ENCODE measurements around the gene SEPTIN6.
A peak's percentile ranks its signal among the peaks of the same experiment; 100 is the strongest.

Gene SEPTIN6

GRCh38 chrX:119659522-119659921 lies 33.4 kb downstream of the SEPTIN6 start:
- no peaks in the 10 kb centered on the region for H3K27me3 ChIP-seq (replicated peaks; ENCODE audit: control insufficient read depth, insufficient read depth, low read length, poor library complexity, severe bottlenecking)
- no peak overlapping the region for H3K4me3 ChIP-seq (ENCODE audit: insufficient read depth, low read depth, low read length, poor library complexity, severe bottlenecking)
- peaks cover 21% of the 10 kb centered on the region for H3K36me3 ChIP-seq (ENCODE audit: control insufficient read depth, insufficient read depth, low read length)
- DNase-seq, result no peak
- peaks cover 9% of the 10 kb centered on the region for H3K4me1 ChIP-seq (ENCODE audit: control insufficient read depth, insufficient read depth, low read length, poor library complexity, severe bottlenecking)
- H3K9me3 ChIP-seq (ENCODE audit: control insufficient read depth, low read length), result no peaks in the 10 kb centered on the region
- no peak overlapping the region for H3K27ac ChIP-seq (ENCODE audit: insufficient read depth, low read length, poor library complexity, severe bottlenecking)

GRCh38 chrX:119655125-119655524 lies 37.8 kb downstream of the SEPTIN6 start:
- Histone ChIP-seq H3K4me1 (ENCODE audit: control insufficient read depth, insufficient read depth, low read length, poor library complexity, severe bottlenecking) (peaks cover 11% of the 10 kb centered on the region), H3K9me3 (ENCODE audit: control insufficient read depth, low read length) (no peaks in the 10 kb centered on the region), H3K4me3 (ENCODE audit: insufficient read depth, low read depth, low read length, poor library complexity, severe bottlenecking) (no peak overlapping the region), H3K27ac (ENCODE audit: insufficient read depth, low read length, poor library complexity, severe bottlenecking) (peak overlapping the region; percentile 42), H3K27me3 (replicated peaks; ENCODE audit: control insufficient read depth, insufficient read depth, low read length, poor library complexity, severe bottlenecking) (no peaks in the 10 kb centered on the region), H3K36me3 (ENCODE audit: control insufficient read depth, insufficient read depth, low read length) (peaks cover 33% of the 10 kb centered on the region)
- DNase-seq, result peak; percentile 44 to 73 (median 52)

- DNase-seq, result peak; percentile 21 to 55 (median 30)
- Histone ChIP-seq H3K27ac (ENCODE audit: insufficient read depth, low read length, poor library complexity, severe bottlenecking) (peak overlapping the region; percentile 35), H3K36me3 (ENCODE audit: control insufficient read depth, insufficient read depth, low read length) (peaks cover 37% of the 10 kb centered on the region), H3K9me3 (ENCODE audit: control insufficient read depth, low read length) (no peaks in the 10 kb centered on the region), H3K4me3 (ENCODE audit: insufficient read depth, low read depth, low read length, poor library complexity, severe bottlenecking) (no peak overlapping the region), H3K27me3 (replicated peaks; ENCODE audit: control insufficient read depth, insufficient read depth, low read length, poor library complexity, severe bottlenecking) (no peaks in the 10 kb centered on the region), H3K4me1 (ENCODE audit: control insufficient read depth, insufficient read depth, low read length, poor library complexity, severe bottlenecking) (peaks cover 13% of the 10 kb centered on the region)
Measured at GRCh38 chrX:119654112-119654531, 38.8 kb downstream of the SEPTIN6 start.

GRCh38 chrX:119648421-119648775 lies 44.6 kb downstream of the SEPTIN6 start:
- H3K4me1 ChIP-seq (ENCODE audit: control insufficient read depth, insufficient read depth, low read length, poor library complexity, severe bottlenecking), result peaks cover 21% of the 10 kb centered on the region
- no peaks in the 10 kb centered on the region for H3K9me3 ChIP-seq (ENCODE audit: control insufficient read depth, low read length)
- no peak for DNase-seq
- peak overlapping the region; percentile 60 for H3K27ac ChIP-seq (ENCODE audit: insufficient read depth, low read length, poor library complexity, severe bottlenecking)
- H3K27me3 ChIP-seq (replicated peaks; ENCODE audit: control insufficient read depth, insufficient read depth, low read length, poor library complexity, severe bottlenecking), result no peaks in the 10 kb centered on the region
- H3K4me3 ChIP-seq (ENCODE audit: insufficient read depth, low read depth, low read length, poor library complexity, severe bottlenecking), result no peak overlapping the region
- H3K36me3 ChIP-seq (ENCODE audit: control insufficient read depth, insufficient read depth, low read length), result peaks cover 46% of the 10 kb centered on the region

GRCh38 chrX:119647552-119648420 lies 45.2 kb downstream of the SEPTIN6 start:
- no peak overlapping the region for H3K4me3 ChIP-seq (ENCODE audit: insufficient read depth, low read depth, low read length, poor library complexity, severe bottlenecking)
- H3K9me3 ChIP-seq (ENCODE audit: control insufficient read depth, low read length), result no peaks in the 10 kb centered on the region
- H3K27ac ChIP-seq (ENCODE audit: insufficient read depth, low read length, poor library complexity, severe bottlenecking), result peak overlapping the region; percentile 60
- DNase-seq, result peak; percentile 34 to 65 (median 41)
- H3K36me3 ChIP-seq (ENCODE audit: control insufficient read depth, insufficient read depth, low read length), result peaks cover 49% of the 10 kb centered on the region
- no peaks in the 10 kb centered on the region for H3K27me3 ChIP-seq (replicated peaks; ENCODE audit: control insufficient read depth, insufficient read depth, low read length, poor library complexity, severe bottlenecking)
- H3K4me1 ChIP-seq (ENCODE audit: control insufficient read depth, insufficient read depth, low read length, poor library complexity, severe bottlenecking), result peaks cover 21% of the 10 kb centered on the region

- Histone ChIP-seq H3K27ac (ENCODE audit: insufficient read depth, low read length, poor library complexity, severe bottlenecking) (peak overlapping the region; percentile 60), H3K9me3 (ENCODE audit: control insufficient read depth, low read length) (no peaks in the 10 kb centered on the region), H3K27me3 (replicated peaks; ENCODE audit: control insufficient read depth, insufficient read depth, low read length, poor library complexity, severe bottlenecking) (no peaks in the 10 kb centered on the region), H3K36me3 (ENCODE audit: control insufficient read depth, insufficient read depth, low read length) (peaks cover 46% of the 10 kb centered on the region), H3K4me3 (ENCODE audit: insufficient read depth, low read depth, low read length, poor library complexity, severe bottlenecking) (no peak overlapping the region), H3K4me1 (ENCODE audit: control insufficient read depth, insufficient read depth, low read length, poor library complexity, severe bottlenecking) (peaks cover 21% of the 10 kb centered on the region)
- DNase-seq, result no peak
Measured at GRCh38 chrX:119647089-119647488, 45.9 kb downstream of the SEPTIN6 start.

GRCh38 chrX:119646515-119646914 lies 46.5 kb downstream of the SEPTIN6 start:
- Histone ChIP-seq H3K27ac (ENCODE audit: insufficient read depth, low read length, poor library complexity, severe bottlenecking) (peak overlapping the region; percentile 37), H3K36me3 (ENCODE audit: control insufficient read depth, insufficient read depth, low read length) (peaks cover 47% of the 10 kb centered on the region)

GRCh38 chrX:119643696-119644095 lies 49.3 kb downstream of the SEPTIN6 start:
- Histone ChIP-seq H3K36me3 (ENCODE audit: control insufficient read depth, insufficient read depth, low read length) (peaks cover 42% of the 10 kb centered on the region), H3K27ac (ENCODE audit: insufficient read depth, low read length, poor library complexity, severe bottlenecking) (no peak overlapping the region), H3K9me3 (ENCODE audit: control insufficient read depth, low read length) (no peaks in the 10 kb centered on the region), H3K4me1 (ENCODE audit: control insufficient read depth, insufficient read depth, low read length, poor library complexity, severe bottlenecking) (peaks cover 15% of the 10 kb centered on the region), H3K4me3 (ENCODE audit: insufficient read depth, low read depth, low read length, poor library complexity, severe bottlenecking) (no peak overlapping the region), H3K27me3 (replicated peaks; ENCODE audit: control insufficient read depth, insufficient read depth, low read length, poor library complexity, severe bottlenecking) (no peaks in the 10 kb centered on the region)
- no peak for DNase-seq

More at GRCh38 chrX:119646515-119646914, 46.5 kb downstream of the SEPTIN6 start:
- H3K4me1 ChIP-seq (ENCODE audit: control insufficient read depth, insufficient read depth, low read length, poor library complexity, severe bottlenecking), result peaks cover 21% of the 10 kb centered on the region
- H3K9me3 ChIP-seq (ENCODE audit: control insufficient read depth, low read length), result no peaks in the 10 kb centered on the region
- DNase-seq, result no peak
- no peak overlapping the region for H3K4me3 ChIP-seq (ENCODE audit: insufficient read depth, low read depth, low read length, poor library complexity, severe bottlenecking)
- H3K27me3 ChIP-seq (replicated peaks; ENCODE audit: control insufficient read depth, insufficient read depth, low read length, poor library complexity, severe bottlenecking), result no peaks in the 10 kb centered on the region

All from effector memory CD4-positive, alpha-beta T cell (primary cell).